Vagina (tissue), 2 donors: ENCODE results near the gene MAP3K9. TPM values are rescaled to one million over a fixed set of nuclear protein-coding genes. Genes with fewer than 3 reads are reported as not detected.

Experiments used
- DNase-seq, 2 donors: peaks; one replicate each; pipeline ENCODE4 v3.0.0-alpha.2; 2017; ENCODE audit errors: extremely low spot score in 2 of 2
- H3K27ac ChIP-seq: fragments of 200-600 bp; sonication (generic); one replicate; pipeline ENCODE4 v1.5.1; 2019
- H3K27me3 ChIP-seq: fragments of 200-600 bp; sonication (generic); one replicate; pipeline ENCODE4 v1.5.1; 2019
- H3K36me3 ChIP-seq, 2 donors: fragments of 200-600 bp; sonication (generic); one replicate each; pipeline ENCODE4 v1.5.1; 2017 to 2019
- H3K4me1 ChIP-seq: fragments of 200-600 bp; sonication (generic); one replicate; pipeline ENCODE4 v1.5.1; 2019
- H3K4me3 ChIP-seq, 2 donors: fragments of 200-600 bp; sonication (generic); 1 replicate in 1 of 2; 2 replicates in 1 of 2; pipeline ENCODE4 v1.5.1; 2016 to 2019
- H3K9me3 ChIP-seq: fragments of 200-600 bp; sonication (generic); one replicate; pipeline ENCODE4 v1.5.1; 2019
- CTCF ChIP-seq, 3 experiments: fragments of 450-650 bp in 2 of 3; fragments of 200-600 bp in 1 of 3; sonication (generic) in 1 of 3; IDR thresholded peaks; one replicate each; pipeline ENCODE4 v1.5.1; 2017 to 2019; ENCODE audit warnings: antibody characterized with exemption in 3 of 3, mild to moderate bottlenecking in 2 of 3, moderate library complexity in 2 of 3
- POLR2A ChIP-seq, 2 donors: fragments of 450-650 bp; IDR thresholded peaks; one replicate each; pipeline ENCODE4 v1.6.1; 2017; ENCODE audit warnings: antibody characterized with exemption in 2 of 2, mild to moderate bottlenecking in 2 of 2, moderate library complexity in 2 of 2
- POLR2AphosphoS5 ChIP-seq, 2 donors: sonication (generic); formaldehyde crosslinking; IDR thresholded peaks; one replicate each; pipeline ENCODE4 v1.9.0; 2017; ENCODE audit warnings: antibody characterized with exemption in 2 of 2, mild to moderate bottlenecking in 2 of 2, low read depth in 1 of 2; ENCODE audit not compliant: insufficient read depth in 1 of 2
- intact Hi-C: fragments of 100-400 bp; cut with DNase I; formaldehyde crosslinking; loops from one replicate; pipeline ENCODE4 v1.15.1; 2023
- total RNA-seq: library from RNA; depleted of rRNA; stranded (reverse); fragments of >200 nt; gene quantifications from one replicate; pipeline ENCODE4 v1.2.3, GENCODE V29; 2016

Gene MAP3K9
- total RNA-seq, 1 donor from 2014 or later = 11.5 TPM

- peaks cover 12% of the 10 kb centered on the region for H3K4me1 ChIP-seq
- H3K9me3 ChIP-seq = no peaks in the 10 kb centered on the region
- no peak overlapping the region for H3K4me3 ChIP-seq
- H3K36me3 ChIP-seq = peaks cover 0 to 8% of the 10 kb centered on the region in 2 donors
- intact Hi-C loops = no loop called here
- no peak for DNase-seq
- no peak overlapping the region for H3K27ac ChIP-seq
- TF ChIP-seq CTCF (IDR thresholded peaks at IDR 0.05) = no peak
- TF ChIP-seq POLR2A (IDR thresholded peaks at IDR 0.05) = no peak
- no peak for TF ChIP-seq POLR2AphosphoS5 (IDR thresholded peaks at IDR 0.05; ENCODE audit: insufficient read depth in 1 of 2, low read depth in 1 of 2)
- no peaks in the 10 kb centered on the region for H3K27me3 ChIP-seq
Observed at GRCh38 chr14:70804556-70805162, 4.7 kb downstream of the MAP3K9 start.

- H3K9me3 ChIP-seq = no peaks in the 10 kb centered on the region
- no peak for TF ChIP-seq POLR2A (IDR thresholded peaks at IDR 0.05)
- no peak for TF ChIP-seq CTCF (IDR thresholded peaks at IDR 0.05)
- no peak for TF ChIP-seq POLR2AphosphoS5 (IDR thresholded peaks at IDR 0.05; ENCODE audit: insufficient read depth in 1 of 2, low read depth in 1 of 2)
- H3K36me3 ChIP-seq = peaks cover 0 to 8% of the 10 kb centered on the region in 2 donors
- no peaks in the 10 kb centered on the region for H3K27me3 ChIP-seq
- intact Hi-C loops = no loop called here
- no peak overlapping the region for H3K4me3 ChIP-seq
- peaks cover 6% of the 10 kb centered on the region for H3K4me1 ChIP-seq
- DNase-seq = no peak
- no peak overlapping the region for H3K27ac ChIP-seq
Observed at GRCh38 chr14:70803321-70804310, 5.7 kb downstream of the MAP3K9 start.

- intact Hi-C loops = no loop called here
- H3K4me1 ChIP-seq = no peaks in the 10 kb centered on the region
- H3K4me3 ChIP-seq = no peak overlapping the region
Observed at GRCh38 chr14:70802379-70802778, 6.9 kb downstream of the MAP3K9 start.

GRCh38 chr14:70801836-70802235 is 7.5 kb downstream of the MAP3K9 start:
- H3K27me3 ChIP-seq = no peaks in the 10 kb centered on the region
- no peak for DNase-seq
- H3K36me3 ChIP-seq = peaks cover 0 to 8% of the 10 kb centered on the region in 2 donors
- H3K9me3 ChIP-seq = no peaks in the 10 kb centered on the region
- intact Hi-C loops = no loop called here
- H3K27ac ChIP-seq = no peak overlapping the region
- H3K4me1 ChIP-seq = no peaks in the 10 kb centered on the region
- H3K4me3 ChIP-seq = no peak overlapping the region
- no peak for TF ChIP-seq POLR2A (IDR thresholded peaks at IDR 0.05)
- TF ChIP-seq CTCF (IDR thresholded peaks at IDR 0.05) = no peak
- TF ChIP-seq POLR2AphosphoS5 (IDR thresholded peaks at IDR 0.05; ENCODE audit: insufficient read depth in 1 of 2, low read depth in 1 of 2) = no peak

More at GRCh38 chr14:70802379-70802778, 6.9 kb downstream of the MAP3K9 start:
- no peak for DNase-seq
- H3K36me3 ChIP-seq = peaks cover 0 to 8% of the 10 kb centered on the region in 2 donors
- H3K27me3 ChIP-seq = no peaks in the 10 kb centered on the region
- H3K9me3 ChIP-seq = no peaks in the 10 kb centered on the region
- no peak overlapping the region for H3K27ac ChIP-seq
- TF ChIP-seq POLR2AphosphoS5 (IDR thresholded peaks at IDR 0.05; ENCODE audit: insufficient read depth in 1 of 2, low read depth in 1 of 2) (no peak), CTCF (IDR thresholded peaks at IDR 0.05) (no peak), POLR2A (IDR thresholded peaks at IDR 0.05) (no peak)
